NCI-H345 treated with DMSO at 0.1 percent for 48 hours (cell line): ENCODE measurements around the gene CRKL.
"Not testable (repeated sequence)": the region's sequence is repeated elsewhere in the genome, so short reads cannot be mapped to it uniquely, and the experiment has no call there.

ENCODE experiments used
- DNase-seq: peaks from one replicate; lab custom pipeline; 2025; ENCODE audit not compliant: unreplicated experiment; lab: John Stamatoyannopoulos, UW

CRKL gene, protein sequence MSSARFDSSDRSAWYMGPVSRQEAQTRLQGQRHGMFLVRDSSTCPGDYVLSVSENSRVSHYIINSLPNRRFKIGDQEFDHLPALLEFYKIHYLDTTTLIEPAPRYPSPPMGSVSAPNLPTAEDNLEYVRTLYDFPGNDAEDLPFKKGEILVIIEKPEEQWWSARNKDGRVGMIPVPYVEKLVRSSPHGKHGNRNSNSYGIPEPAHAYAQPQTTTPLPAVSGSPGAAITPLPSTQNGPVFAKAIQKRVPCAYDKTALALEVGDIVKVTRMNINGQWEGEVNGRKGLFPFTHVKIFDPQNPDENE

DNA sequence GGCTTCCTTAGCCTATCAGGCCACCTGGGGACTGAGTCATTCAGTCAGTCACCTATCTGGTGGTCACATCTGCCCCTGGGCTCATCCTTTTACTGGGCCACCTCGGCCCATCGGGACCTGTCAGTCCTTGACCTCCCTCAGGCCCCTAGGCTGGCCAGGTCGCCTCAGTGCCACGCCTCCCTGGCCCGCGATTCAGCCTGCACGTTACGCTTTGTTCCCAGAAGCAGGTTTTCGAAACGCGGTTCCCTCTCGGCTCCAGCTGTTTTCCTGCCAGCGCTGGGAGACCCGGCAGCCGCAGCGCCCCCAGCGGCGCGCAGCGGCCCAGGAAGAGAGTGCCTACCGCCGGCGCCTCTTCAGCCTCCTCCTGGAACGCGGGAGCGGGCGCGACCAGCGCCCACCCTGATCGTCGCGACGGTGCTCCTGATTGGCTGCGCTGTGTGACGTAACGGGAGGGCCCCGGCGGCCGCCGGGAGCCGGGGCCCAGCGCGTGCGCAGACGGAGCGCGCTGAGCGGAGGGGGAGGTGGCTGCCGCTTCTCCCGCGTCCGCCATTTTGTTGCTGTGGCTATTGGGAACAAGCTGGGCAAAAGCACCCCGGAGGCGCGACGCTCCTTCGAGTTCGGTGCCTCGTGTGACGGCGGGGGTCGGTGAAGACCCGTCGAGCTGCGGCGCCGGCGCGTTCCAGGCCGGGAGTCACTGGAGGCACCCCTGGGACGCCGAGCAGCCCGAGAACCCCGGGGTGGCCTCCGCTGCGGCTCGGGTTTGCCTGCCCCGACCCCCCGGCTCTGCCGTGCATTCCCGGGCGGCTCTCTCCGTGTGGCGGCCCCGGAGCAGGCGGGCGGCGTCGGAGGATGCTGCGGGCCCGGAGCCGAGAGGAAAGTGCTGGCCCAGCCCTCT lies at the start of gene CRKL:
TSS of gene CRKL (plus strand) at position 492 of the 895 bp plus-strand sequence. CDS start 528 bp downstream, outside the sequence.
- DNase-seq: peak; percentile 90

- DNase-seq: no peak
These were observed 48.9 kb upstream of the CRKL start for GRCh38 chr22:20868025-20868962.

GRCh38 chr22:20869234-20869633 lies 48.0 kb upstream of the CRKL start:
- DNase-seq: no peak

- no peak for DNase-seq
These were observed 44.0 kb upstream of the CRKL start for GRCh38 chr22:20873214-20873613.

DNA sequence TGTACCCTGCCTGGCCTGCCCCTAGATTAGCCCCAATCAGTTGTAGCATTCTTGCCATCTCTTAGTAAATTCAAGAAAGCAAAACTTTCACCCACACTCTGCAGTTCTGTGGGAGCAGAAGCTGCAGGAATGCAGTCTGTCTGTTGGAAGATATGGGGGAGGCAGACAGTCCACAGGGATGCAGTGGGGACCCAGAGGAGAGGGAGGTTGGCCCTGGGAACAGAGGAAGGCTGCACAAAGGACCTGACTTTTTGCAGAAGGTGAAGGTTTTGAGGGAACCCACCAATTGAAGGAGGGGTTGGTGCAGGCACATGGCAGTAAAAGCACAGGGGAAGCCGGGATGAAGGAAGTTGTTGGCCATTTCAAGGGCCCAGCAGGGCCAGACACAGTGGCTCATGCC lies 41.9 kb upstream of the CRKL start:
- no peak for DNase-seq

GRCh38 chr22:20877715-20878114 lies 39.5 kb upstream of the CRKL start:
- DNase-seq: no peak

DNA sequence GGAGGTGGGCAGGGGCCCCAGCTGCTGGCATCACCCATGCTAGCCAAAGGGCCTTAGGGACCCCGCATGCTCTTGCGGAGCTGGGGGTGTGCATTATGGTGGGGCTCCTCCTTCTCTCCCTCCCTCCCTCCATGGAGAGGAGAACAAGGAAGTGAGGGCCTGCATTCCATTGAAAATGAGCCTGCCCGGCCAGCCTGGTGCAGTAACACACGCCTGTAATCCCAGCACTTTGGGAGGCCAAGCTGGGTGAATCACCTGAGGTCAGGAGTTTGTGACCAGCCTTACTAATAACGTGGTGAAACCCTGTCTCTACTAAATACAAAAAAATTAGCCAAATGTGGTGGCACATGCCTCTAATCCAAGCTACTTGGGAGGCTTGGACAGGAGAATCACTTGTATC lies 36.0 kb upstream of the CRKL start:
- no peak for DNase-seq

DNA sequence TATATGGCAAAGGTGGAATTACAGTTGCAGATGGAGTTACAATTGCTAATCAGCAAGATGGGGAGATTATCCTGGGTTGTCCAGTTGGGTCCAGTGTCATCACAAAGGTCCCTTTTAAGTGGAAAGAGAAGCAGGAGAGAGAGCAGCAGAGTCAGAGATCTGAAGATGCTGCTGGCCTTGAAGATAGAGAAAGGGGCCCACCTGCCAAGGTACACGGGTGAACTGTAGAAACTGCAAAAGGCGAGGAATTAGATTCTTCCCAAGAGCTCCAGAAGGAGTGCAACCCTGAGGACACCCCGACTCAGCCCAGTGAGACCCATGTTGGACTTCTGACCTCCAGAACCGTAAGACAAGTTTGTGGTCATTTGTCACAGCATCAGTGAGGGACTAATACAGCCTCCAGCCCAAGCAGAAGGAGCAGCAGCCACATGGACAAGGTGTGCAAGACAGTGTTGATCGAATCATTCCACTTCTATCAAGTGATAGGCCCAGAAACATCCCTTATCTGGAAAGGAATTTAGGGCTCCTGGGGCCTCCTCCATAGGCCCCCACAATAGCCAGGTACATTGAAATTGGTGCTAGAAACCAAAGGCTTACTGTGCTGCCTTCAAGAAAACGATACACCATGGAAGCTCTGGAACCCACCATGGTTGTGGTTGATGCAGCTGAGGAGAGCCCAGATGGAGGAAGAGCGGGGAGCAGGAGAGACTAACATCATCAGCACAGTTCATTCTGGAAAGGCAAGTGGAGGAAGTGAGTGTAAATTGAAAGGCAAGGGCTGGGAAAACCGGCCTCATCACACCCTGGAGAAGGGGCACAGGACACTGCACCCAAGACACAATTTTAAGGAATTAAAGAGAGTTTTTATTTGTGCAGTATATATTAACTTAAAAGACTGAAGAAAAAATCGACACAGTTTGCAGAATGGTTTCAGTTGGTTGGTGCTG lies 35.1 kb upstream of the CRKL start:
- DNase-seq: no peak

GRCh38 chr22:20882855-20883254 lies 34.4 kb upstream of the CRKL start:
- no peak for DNase-seq

DNA sequence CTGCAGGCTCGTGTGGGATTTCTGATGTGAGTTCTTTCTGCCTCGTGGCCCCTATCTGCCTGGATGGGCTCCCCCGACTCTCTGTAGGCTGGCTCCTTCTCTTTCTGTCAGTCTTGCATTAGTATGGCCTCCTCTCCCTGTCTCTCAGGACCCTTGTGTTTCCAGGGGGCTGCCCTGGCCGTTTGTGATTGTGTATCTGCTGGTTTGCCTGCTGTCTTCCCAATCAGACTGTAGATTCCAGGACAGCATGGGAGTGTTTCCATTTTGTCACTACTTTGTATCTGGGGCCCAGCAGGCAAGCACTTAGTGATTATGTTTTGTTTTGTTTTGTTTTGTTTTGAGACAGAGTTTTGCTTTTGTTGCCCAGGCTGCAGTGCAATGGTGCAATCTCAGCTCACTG lies 32.8 kb upstream of the CRKL start:
- DNase-seq: no peak

GRCh38 chr22:20885017-20885556 lies 32.1 kb upstream of the CRKL start:
- no peak for DNase-seq

DNA sequence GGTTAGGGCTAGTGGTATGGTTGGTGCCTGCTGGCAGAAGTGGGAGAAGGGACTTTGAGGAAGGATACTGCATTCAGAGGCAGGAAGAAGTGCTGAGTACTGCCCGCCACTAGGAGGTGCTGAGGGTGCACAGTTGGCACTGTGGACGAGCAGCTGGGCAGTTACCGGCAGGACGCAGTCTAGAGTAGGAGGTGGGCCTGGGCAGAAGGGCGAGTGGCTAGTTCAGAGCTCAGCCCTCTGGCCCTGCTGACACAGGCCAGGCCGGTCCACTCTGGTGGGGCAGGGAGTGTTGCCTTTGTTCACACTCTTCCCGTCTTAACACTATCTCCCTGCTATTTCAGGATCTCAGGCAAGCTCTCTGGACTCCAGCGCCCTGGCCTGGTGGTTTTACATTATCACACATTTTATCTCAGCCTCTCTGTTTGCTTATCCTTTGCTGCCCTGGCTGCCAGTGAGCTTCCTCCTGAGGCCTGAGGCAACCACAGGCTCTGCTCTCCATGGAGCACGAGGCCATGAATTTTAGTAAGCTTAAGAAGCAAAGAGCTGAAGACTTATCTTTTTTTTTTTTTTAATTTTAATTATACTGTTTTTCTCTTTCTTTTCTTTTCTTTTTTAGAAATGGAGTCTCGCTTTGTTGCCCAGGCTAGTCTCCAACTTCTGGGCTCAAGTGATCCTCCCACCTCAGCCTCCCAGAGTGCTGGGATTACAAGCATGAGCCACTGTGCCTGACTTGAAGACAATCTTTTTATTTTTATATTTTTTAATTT lies 31.5 kb upstream of the CRKL start:
- DNase-seq: peak; percentile 0

- no peak for DNase-seq
These were observed 29.8 kb upstream of the CRKL start for GRCh38 chr22:20887375-20887774.

GRCh38 chr22:20889025-20889704 lies 28.0 kb upstream of the CRKL start:
- DNase-seq: no peak

DNA sequence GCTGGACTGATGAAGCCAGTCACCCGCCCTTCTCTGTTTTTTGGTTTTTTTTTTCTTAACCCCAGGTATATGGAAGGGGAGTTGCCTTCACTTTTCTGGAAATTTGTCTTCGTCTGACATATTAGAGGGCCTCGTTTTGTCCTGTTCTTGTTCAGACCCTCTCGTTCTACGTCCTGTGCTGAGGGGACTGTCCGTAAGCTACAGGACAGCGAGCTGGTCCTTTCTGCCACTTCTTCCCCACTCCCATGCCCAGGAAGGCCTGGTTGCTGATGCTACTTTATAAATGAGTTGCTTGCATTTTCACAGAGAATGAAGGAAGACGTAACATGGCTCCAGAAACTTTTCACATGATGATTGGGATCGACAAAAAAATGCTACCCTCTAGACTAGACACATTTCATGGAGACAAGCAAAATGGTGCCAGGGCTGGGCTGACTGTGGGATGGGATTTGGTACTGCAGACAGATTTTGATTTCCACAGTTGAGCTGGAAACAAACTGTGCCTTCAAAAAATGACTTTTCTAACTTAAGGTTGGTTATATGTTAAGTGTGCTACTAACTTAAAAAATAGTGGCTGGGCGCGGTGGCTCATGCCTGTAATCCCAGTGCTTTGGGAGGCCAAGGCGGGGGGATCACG lies 27.2 kb upstream of the CRKL start:
- DNase-seq: no peak

- DNase-seq: no peak
These were observed 26.2 kb upstream of the CRKL start for GRCh38 chr22:20890975-20891374.

- DNase-seq: not testable (repeated sequence)
These were observed 19.5 kb upstream of the CRKL start for GRCh38 chr22:20897737-20898136.

GRCh38 chr22:20899827-20900423 lies 17.3 kb upstream of the CRKL start:
- DNase-seq: no peak
